Ectodermal cell (in vitro differentiated cells): ENCODE measurements around the gene GIMAP2.
"Not testable (repeated sequence)": the region's sequence is repeated elsewhere in the genome, so short reads cannot be mapped to it uniquely, and the experiment has no call there.

Experiments
- H3K27ac ChIP-seq: 2 replicates; pipeline ENCODE4 v1.7.0; 2013; ENCODE audit warnings: mild to moderate bottlenecking, low read depth, low read length; ENCODE audit not compliant: insufficient read depth, poor library complexity, severe bottlenecking
- H3K27me3 ChIP-seq: 2 replicates; pipeline ENCODE4 v1.7.0; 2013; ENCODE audit warnings: mild to moderate bottlenecking, low read length; ENCODE audit not compliant: insufficient read depth, control insufficient read depth, poor library complexity, severe bottlenecking
- H3K36me3 ChIP-seq: one replicate; pipeline ENCODE4 v1.7.0; 2013; ENCODE audit warnings: low read length; ENCODE audit not compliant: control insufficient read depth, insufficient read depth
- H3K4me1 ChIP-seq: one replicate; pipeline ENCODE4 v1.7.0; 2013; ENCODE audit warnings: low read length; ENCODE audit not compliant: control insufficient read depth, insufficient read depth
- H3K4me3 ChIP-seq: 2 replicates; pipeline ENCODE4 v1.7.0; 2013; ENCODE audit warnings: low read depth, low read length, control low read depth; ENCODE audit not compliant: insufficient read depth
- H3K9me3 ChIP-seq: 2 replicates; pipeline ENCODE4 v1.7.0; 2013; ENCODE audit warnings: mild to moderate bottlenecking, low read length, moderate library complexity; ENCODE audit not compliant: control insufficient read depth
- WGBS, 2 experiments: methylation state at CpG; one replicate each; pipeline ENCODE4 v1.1.7; 2013; ENCODE audit warnings: missing lambda C conversion rate in 2 of 2; 5-methylcytosine and 5-hydroxymethylcytosine counted together

GIMAP2 gene

DNA sequence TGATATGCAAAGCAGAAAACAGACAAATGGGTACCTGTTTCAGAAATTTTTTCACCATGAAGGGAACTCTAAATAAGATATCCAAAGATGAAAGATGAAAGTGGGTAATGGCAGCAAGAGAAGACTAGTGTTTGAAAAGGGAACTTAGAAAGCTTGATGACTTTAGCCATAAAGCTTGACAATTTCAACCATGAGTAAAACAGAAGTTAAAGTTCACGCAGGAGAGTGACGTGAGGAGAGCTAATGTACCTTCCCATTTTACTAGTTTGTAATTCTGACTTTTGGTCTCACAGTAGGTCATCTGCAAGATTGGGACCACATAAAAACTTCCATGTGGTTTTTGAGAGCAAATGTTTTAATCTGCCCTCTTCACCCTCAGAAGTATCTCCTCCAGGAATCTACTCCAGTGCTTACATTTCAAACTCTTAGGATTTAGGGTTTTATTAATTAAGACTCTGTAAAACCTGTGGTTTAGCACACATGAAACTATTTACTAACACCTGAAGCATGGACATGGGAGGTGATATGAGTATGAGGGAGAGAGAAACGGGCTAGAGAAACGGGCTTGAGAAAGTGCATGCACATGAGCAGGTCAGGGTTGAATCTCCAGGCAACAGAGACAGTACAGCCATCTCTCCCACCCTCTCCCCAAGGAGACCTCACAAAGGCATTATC is 24.4 kb upstream of the GIMAP2 start:
- H3K9me3 ChIP-seq = no peaks in the 10 kb centered on the region
- no peak overlapping the region for H3K27ac ChIP-seq
- H3K36me3 ChIP-seq = no peaks in the 10 kb centered on the region
- no peaks in the 10 kb centered on the region for H3K27me3 ChIP-seq
- no peaks in the 10 kb centered on the region for H3K4me1 ChIP-seq
- WGBS, 2 experiments = 94% methylated on average over 4 of the region's 4 CpGs
- no peak overlapping the region for H3K4me3 ChIP-seq

DNA sequence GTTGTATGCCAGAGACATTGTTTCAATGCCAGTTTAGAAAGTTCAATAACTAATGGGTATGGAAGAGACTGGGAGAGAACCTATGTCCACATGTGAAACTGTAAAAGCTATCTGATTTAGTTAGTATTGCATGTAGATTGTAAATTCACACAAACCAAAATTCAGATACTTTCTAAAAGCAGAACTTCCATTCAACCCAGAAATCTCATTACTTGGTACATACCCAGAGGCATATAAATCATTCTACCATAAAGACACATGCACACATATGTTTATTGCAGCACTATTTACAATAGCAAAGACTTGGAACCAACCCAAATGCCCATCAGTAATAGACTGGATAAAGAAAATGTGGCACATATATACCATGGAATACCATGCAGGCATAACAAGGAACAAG is 22.7 kb upstream of the GIMAP2 start:
- not testable (repeated sequence) for H3K4me1 ChIP-seq, H3K27me3 ChIP-seq, H3K36me3 ChIP-seq, H3K4me3 ChIP-seq, H3K9me3 ChIP-seq, H3K27ac ChIP-seq

DNA sequence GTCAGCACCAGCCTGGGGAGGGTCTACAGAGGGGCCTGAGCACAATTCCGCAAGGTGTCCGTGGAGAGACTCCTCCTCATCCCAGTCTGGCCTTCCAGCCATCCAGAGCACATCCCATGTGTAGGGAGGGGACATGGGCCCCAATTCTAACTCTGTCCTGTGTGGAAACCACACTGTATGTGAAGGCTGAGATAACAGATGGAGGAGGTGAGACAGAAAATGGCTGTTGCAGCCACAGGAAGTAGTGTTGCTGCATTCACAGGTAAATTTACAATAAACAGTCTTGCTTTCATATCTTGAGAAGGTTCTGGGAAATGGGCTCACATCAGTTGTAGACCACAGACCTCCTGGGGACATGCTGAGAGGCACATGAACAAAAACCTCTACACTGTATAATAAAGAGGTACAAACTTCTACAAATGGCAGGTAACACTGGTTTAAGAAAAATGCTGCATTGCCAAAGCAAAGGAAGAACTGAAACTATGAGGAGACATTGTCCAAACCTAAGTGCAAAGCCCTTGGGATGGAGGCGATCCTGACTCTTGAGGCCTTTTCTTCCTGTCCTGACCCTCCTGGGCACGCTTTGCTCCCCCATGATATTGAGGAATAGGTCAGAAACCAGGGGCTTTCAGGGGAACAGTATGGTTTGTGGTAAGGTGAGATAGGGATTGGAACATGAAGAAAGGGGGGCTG is 21.6 kb upstream of the GIMAP2 start:
- WGBS, 2 experiments = 89% methylated on average over 4 of the region's 4 CpGs
- Histone ChIP-seq H3K4me1 (no peaks in the 10 kb centered on the region), H3K27ac (no peak overlapping the region), H3K27me3 (no peaks in the 10 kb centered on the region), H3K4me3 (no peak overlapping the region), H3K9me3 (no peaks in the 10 kb centered on the region), H3K36me3 (no peaks in the 10 kb centered on the region)

DNA sequence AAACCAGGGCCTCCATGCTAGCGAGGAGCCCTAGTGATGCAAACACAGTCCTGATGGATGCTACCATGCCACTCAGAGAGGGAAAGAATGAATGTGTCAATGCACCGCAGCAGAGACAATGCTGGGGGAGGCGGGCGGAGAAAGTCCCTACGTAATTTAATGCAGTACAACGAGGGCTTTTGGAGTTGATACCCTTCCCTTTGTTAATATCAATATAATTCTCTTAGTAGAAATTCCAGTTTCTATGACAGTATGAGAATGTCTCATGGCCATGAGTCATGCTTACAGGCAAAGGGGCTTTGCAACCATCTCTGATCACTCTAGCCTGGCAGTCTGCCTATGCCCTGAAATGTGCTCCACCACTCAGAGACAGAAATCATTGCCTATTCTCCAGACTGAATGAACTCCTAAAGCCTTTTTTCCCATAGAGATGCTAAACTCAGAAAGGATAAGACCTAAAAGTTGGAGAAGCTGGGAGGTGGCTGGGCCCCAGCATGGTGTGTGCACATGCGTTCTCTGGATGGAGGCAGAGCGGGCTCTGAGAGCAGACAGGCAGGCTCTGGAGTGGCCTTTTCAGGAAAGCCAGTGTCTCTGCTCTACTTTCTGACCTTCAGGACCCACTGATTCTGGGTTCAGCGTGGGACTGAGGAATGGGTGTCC is 20.3 kb upstream of the GIMAP2 start:
- Histone ChIP-seq H3K27ac (no peak overlapping the region), H3K4me3 (no peak overlapping the region), H3K36me3 (no peaks in the 10 kb centered on the region), H3K4me1 (no peaks in the 10 kb centered on the region), H3K27me3 (no peaks in the 10 kb centered on the region), H3K9me3 (no peaks in the 10 kb centered on the region)
- 91 to 93% methylated on average over 6 to 9 of the region's 9 CpGs for WGBS, 2 experiments

DNA sequence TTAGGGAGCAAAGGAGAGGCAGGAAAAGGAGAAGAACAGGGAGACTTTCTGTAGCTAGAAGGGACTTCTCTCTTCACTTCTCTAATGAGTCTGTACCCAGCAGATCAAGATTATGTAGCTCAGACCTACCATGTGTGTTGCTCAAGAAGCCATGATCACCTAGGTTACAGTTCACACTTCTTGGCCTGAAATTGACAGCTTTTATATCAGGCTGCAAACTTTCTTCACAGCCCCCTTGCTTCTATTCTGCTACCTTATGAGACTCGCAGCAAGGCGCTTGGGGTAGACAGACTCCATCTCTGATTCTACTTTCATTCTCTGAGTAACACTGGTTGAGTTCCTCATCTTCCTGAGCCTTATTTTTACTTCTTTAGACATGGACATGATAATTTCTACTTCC is 19.6 kb upstream of the GIMAP2 start:
- Histone ChIP-seq H3K36me3 (no peaks in the 10 kb centered on the region), H3K27me3 (no peaks in the 10 kb centered on the region), H3K9me3 (no peaks in the 10 kb centered on the region), H3K27ac (no peak overlapping the region), H3K4me3 (no peak overlapping the region), H3K4me1 (no peaks in the 10 kb centered on the region)
- 86 to 88% methylated on average over 2 of the region's 2 CpGs for WGBS, 2 experiments

DNA sequence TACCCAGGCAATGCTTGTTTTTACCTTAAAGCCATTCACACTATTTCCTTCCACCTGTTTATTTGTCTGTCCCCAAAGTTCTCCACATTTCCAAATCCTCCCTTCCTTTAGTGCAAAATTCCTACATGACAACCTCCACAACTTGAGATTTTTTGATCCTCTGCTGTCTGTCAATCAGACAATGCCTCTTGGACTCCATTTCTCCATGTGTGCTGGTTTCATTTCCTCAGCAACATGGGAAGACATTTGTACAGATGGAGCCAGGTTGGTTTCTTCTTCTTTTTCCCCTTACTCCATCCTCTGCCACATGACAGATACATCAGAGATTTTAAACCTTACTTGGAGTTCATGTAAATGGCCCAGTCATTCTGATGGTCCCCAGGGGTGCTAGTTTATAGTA is 19.1 kb upstream of the GIMAP2 start:
- H3K9me3 ChIP-seq = no peaks in the 10 kb centered on the region
- no peaks in the 10 kb centered on the region for H3K36me3 ChIP-seq
- H3K27ac ChIP-seq = no peak overlapping the region
- no peak overlapping the region for H3K4me3 ChIP-seq
- H3K27me3 ChIP-seq = no peaks in the 10 kb centered on the region
- H3K4me1 ChIP-seq = no peaks in the 10 kb centered on the region

DNA sequence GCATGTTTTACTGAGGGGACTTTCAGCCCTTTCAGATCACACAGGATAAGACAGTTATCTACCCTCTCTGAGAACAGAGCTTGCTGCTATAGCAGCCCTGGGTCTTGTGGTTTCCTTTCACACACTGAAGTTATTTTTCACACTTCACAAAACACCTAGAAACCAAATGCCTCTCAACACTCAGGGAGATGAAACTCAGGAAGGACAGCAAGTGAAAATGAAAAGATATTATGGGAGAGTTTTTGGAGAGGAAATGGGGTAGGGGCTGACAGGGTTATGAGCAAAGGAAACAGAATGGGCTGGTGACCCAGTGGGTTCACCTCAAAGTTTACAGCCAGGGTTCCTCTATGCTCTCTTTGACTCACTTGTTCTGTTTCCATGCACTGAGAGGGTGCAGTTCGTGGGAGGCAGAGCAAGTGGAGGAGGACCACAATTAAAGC is 17.0 kb upstream of the GIMAP2 start:
- Histone ChIP-seq H3K36me3 (no peaks in the 10 kb centered on the region), H3K4me1 (no peaks in the 10 kb centered on the region), H3K27me3 (no peaks in the 10 kb centered on the region), H3K4me3 (no peak overlapping the region), H3K27ac (no peak overlapping the region), H3K9me3 (no peaks in the 10 kb centered on the region)
- 83 to 92% methylated on average over 1 of the region's 1 CpG for WGBS, 2 experiments

DNA sequence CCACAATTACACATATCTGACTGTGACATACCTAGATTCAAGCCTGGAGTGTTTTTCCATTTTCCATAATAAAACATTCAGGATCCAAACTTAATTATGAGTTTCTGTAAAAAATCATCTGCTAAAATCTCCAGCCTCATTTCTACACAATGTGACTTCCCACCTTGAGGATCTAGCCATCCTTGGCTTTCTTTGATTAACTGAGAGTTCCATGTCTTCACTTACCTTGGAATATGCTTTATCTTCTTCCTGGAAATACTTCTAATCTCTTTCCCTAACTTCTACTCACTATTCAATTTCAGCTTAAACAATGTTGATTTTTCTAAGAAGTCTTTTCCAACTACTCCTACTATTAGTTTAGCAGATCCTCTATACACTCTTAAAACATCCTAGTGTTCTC is 16.5 kb upstream of the GIMAP2 start:
- Histone ChIP-seq H3K9me3 (no peaks in the 10 kb centered on the region), H3K27me3 (no peaks in the 10 kb centered on the region), H3K36me3 (no peaks in the 10 kb centered on the region), H3K4me3 (no peak overlapping the region), H3K4me1 (no peaks in the 10 kb centered on the region), H3K27ac (no peak overlapping the region)

DNA sequence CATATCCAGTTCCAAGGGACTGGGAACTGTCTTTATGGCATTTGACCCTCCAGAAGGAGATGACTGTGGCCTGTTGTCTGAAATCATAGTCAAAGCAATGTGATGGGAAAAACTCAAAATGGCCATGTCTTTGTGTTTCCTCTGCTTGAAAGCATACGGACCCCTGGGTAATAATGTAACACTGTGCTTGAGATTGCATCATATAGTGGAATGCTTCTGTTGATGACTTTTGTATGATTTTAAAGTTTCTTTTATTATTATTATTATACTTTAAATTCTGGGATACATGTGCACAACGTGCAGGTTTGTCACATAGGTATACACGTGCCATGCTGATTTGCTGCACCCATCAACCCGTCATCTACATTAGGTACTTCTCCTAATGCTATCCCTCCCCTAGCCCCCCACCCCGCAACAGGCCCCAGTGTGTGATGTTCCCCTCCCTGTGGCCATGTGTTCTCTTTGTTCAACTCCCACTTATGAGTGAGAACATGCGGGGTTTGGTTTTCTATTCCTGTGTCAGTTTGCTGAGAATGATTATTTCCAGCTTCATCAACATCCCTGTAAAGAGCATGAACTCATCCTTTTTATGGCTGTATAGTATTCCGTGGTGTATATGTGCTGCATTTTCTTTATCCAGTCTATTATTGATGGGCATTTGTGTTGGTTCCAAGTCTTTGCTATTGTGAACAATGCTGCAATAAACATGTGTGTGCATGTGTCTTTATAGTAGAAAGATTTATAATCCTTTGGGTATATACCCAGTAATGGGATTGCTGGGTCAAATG is 13.5 kb upstream of the GIMAP2 start:
- not testable (repeated sequence) for H3K27ac ChIP-seq, H3K36me3 ChIP-seq, H3K4me3 ChIP-seq, H3K4me1 ChIP-seq, H3K27me3 ChIP-seq, H3K9me3 ChIP-seq
- WGBS, 2 experiments = 90 to 91% methylated on average over 7 of the region's 7 CpGs

DNA sequence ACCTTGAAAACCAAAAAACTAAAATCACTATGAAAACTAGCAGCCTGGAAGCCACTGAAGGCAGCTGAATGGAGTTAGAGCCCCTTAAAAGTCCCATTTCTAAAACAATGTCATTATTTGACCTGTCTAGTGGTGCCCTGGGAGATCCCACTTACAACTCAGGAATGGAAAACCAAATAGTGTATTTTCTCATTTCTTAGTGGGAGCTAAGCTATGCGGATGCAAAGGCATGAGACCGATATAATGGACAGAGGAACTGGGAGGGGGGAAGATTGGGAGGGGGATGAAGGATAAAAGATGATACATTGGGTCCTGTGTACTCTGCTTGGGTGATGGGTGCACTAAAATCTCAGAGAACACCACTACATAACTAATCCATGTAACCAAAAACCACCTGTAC is 9.8 kb upstream of the GIMAP2 start:
- no peaks in the 10 kb centered on the region for H3K9me3 ChIP-seq
- no peak overlapping the region for H3K27ac ChIP-seq
- H3K4me1 ChIP-seq = no peaks in the 10 kb centered on the region
- WGBS, 2 experiments = 79 to 86% methylated on average over 2 of the region's 2 CpGs
- no peaks in the 10 kb centered on the region for H3K36me3 ChIP-seq
- H3K4me3 ChIP-seq = no peak overlapping the region
- no peaks in the 10 kb centered on the region for H3K27me3 ChIP-seq
